Fibroblast of lung (primary cell): Measurements from ENCODE around the gene HEMK1. TPM values are rescaled to one million over a fixed set of nuclear protein-coding genes. Genes with fewer than 3 reads are reported as not detected.

Experiments
- DNase-seq, 2 donors: peaks; one replicate each; pipeline versions ENCODE4 v3.0.0 to v3.0.0-alpha.2; 2010; ENCODE audit warnings: low read depth in 2 of 2
- H2AFZ ChIP-seq: 2 replicates; pipeline ENCODE4 v1.5.1; 2012; ENCODE audit warnings: low read length, control low read depth, inconsistent platforms
- H3K27ac ChIP-seq: 2 replicates; pipeline ENCODE4 v1.5.1; 2011; ENCODE audit warnings: low read length, control low read depth; ENCODE audit not compliant: insufficient read depth
- H3K27me3 ChIP-seq: 2 replicates; pipeline ENCODE4 v1.5.1; 2011; ENCODE audit warnings: mild to moderate bottlenecking, low read length; ENCODE audit not compliant: control insufficient read depth, insufficient read depth
- H3K36me3 ChIP-seq: 2 replicates; pipeline ENCODE4 v1.5.1; 2011; ENCODE audit warnings: low read length; ENCODE audit not compliant: control insufficient read depth, insufficient read depth
- H3K4me1 ChIP-seq: 2 replicates; pipeline ENCODE4 v1.5.1; 2011; ENCODE audit warnings: low read length; ENCODE audit not compliant: control insufficient read depth, insufficient read depth; ENCODE audit errors: extremely low read depth
- H3K4me2 ChIP-seq: 2 replicates; pipeline ENCODE4 v1.5.1; 2011; ENCODE audit warnings: low read length, control low read depth; ENCODE audit not compliant: insufficient read depth; ENCODE audit errors: extremely low read depth
- H3K4me3 ChIP-seq, 4 experiments: fragments of 200-600 bp in 1 of 4; sonication (generic) in 1 of 4; replicated peaks in 1 of 4; 2 replicates each; pipeline ENCODE4 v1.5.1; 2011 to 2016; ENCODE audit warnings: low read length in 4 of 4, low read depth in 3 of 4, mild to moderate bottlenecking in 3 of 4, control low read depth in 2 of 4, inconsistent platforms in 1 of 4, mixed read lengths in 1 of 4; ENCODE audit not compliant: insufficient read depth in 1 of 4; ENCODE audit errors: control extremely low read depth in 1 of 4
- H3K79me2 ChIP-seq: 2 replicates; pipeline ENCODE4 v1.5.1; 2012; ENCODE audit warnings: mild to moderate bottlenecking, low read length, inconsistent platforms; ENCODE audit not compliant: control insufficient read depth, insufficient read depth
- H3K9ac ChIP-seq: 2 replicates; pipeline ENCODE4 v1.5.1; 2011; ENCODE audit warnings: mild to moderate bottlenecking, low read length, control low read depth; ENCODE audit not compliant: insufficient read depth
- H3K9me3 ChIP-seq: 2 replicates; pipeline ENCODE4 v1.5.1; 2012; ENCODE audit warnings: low read depth, low read length; ENCODE audit not compliant: control insufficient read depth, insufficient read depth
- H4K20me1 ChIP-seq: 2 replicates; pipeline ENCODE4 v1.5.1; 2011; ENCODE audit warnings: low read length; ENCODE audit not compliant: control insufficient read depth, insufficient read depth; ENCODE audit errors: extremely low read depth
- CTCF ChIP-seq, 2 donors: IDR thresholded peaks in 1 of 2; conservative IDR thresholded peaks in 1 of 2; 1 replicate in 1 of 2; 2 replicates in 1 of 2; pipeline ENCODE4 v1.5.1; 2011 to 2012; ENCODE audit warnings: low read length in 2 of 2, control low read depth in 1 of 2, inconsistent platforms in 1 of 2, low read depth in 1 of 2, mild to moderate bottlenecking in 1 of 2
- EZH2 ChIP-seq: IDR thresholded peaks from 2 replicates; pipeline ENCODE4 v1.5.1; 2012; ENCODE audit warnings: low read length, control low read depth, mild to moderate bottlenecking; ENCODE audit errors: missing control alignments
- polyA plus RNA-seq, 2 donors: library from polyadenylated mRNA; depleted of rRNA in 1 of 2; stranded (reverse) in 1 of 2; unstranded in 1 of 2; fragments of >200 nt; gene quantifications; 2 replicates each; pipeline ENCODE4 v1.2.1, GENCODE V29; 2011 to 2012; ENCODE audit warnings: missing spikeins in 1 of 2
- total RNA-seq: library from RNA; depleted of rRNA; stranded (reverse); fragments of >200 nt; gene quantifications from 2 replicates; pipeline ENCODE4 v1.2.1, GENCODE V29; 2014

Gene HEMK1
- total and polyA plus RNA-seq, 2 donors (not counting 1 experiment from before 2014, with no cell fraction given) = 8.4 to 12.7 TPM

- peaks cover 10% of the 10 kb centered on the region for H3K4me1 ChIP-seq
- H4K20me1 ChIP-seq = no peaks in the 10 kb centered on the region
- no peak overlapping the region for H3K27ac ChIP-seq
- TF ChIP-seq EZH2 = no peak
- TF ChIP-seq CTCF (conservative IDR thresholded peaks at IDR 0.05 in 1 of 2, IDR thresholded peaks at IDR 0.05 in 1 of 2; ENCODE audit: low read depth in 1 of 2, low read length in 2 of 2) = no peak
- no peak overlapping the region for H3K4me2 ChIP-seq
- H3K4me3 ChIP-seq = no peak overlapping the region
- no peaks in the 10 kb centered on the region for H3K36me3 ChIP-seq
- DNase-seq = no peak
- no peaks in the 10 kb centered on the region for H3K9me3 ChIP-seq
- H2AFZ ChIP-seq = no peak overlapping the region
- H3K79me2 ChIP-seq = no peaks in the 10 kb centered on the region
- H3K27me3 ChIP-seq = no peaks in the 10 kb centered on the region
- H3K9ac ChIP-seq = no peak overlapping the region
Measured at GRCh38 chr3:50642382-50642781, 73.1 kb downstream of the HEMK1 start.

GRCh38 chr3:50644561-50644960 lies 75.2 kb downstream of the HEMK1 start:
- Histone ChIP-seq H4K20me1 (no peaks in the 10 kb centered on the region), H3K4me2 (no peak overlapping the region), H2AFZ (no peak overlapping the region), H3K79me2 (no peaks in the 10 kb centered on the region), H3K4me1 (no peaks in the 10 kb centered on the region), H3K27ac (no peak overlapping the region), H3K36me3 (no peaks in the 10 kb centered on the region), H3K9ac (no peak overlapping the region), H3K4me3 (no peak overlapping the region), H3K9me3 (no peaks in the 10 kb centered on the region), H3K27me3 (no peaks in the 10 kb centered on the region)
- TF ChIP-seq EZH2 (no peak), CTCF (conservative IDR thresholded peaks at IDR 0.05 in 1 of 2, IDR thresholded peaks at IDR 0.05 in 1 of 2; ENCODE audit: low read depth in 1 of 2, low read length in 2 of 2) (no peak)
- DNase-seq = no peak

- Histone ChIP-seq H3K27ac (no peak overlapping the region), H2AFZ (no peak overlapping the region), H3K9me3 (no peaks in the 10 kb centered on the region), H3K4me3 (no peak overlapping the region), H3K4me1 (no peaks in the 10 kb centered on the region), H3K4me2 (no peak overlapping the region), H3K9ac (no peak overlapping the region), H3K36me3 (no peaks in the 10 kb centered on the region), H3K27me3 (no peaks in the 10 kb centered on the region), H3K79me2 (no peaks in the 10 kb centered on the region), H4K20me1 (no peaks in the 10 kb centered on the region)
- DNase-seq = no peak
- no peak for TF ChIP-seq EZH2
- no peak for TF ChIP-seq CTCF (conservative IDR thresholded peaks at IDR 0.05 in 1 of 2, IDR thresholded peaks at IDR 0.05 in 1 of 2; ENCODE audit: low read depth in 1 of 2, low read length in 2 of 2)
Measured at GRCh38 chr3:50645378-50645777, 76.1 kb downstream of the HEMK1 start.

Other genes with a start within 250 kb of the HEMK1 start
- 50.6 and 52.5 TPM in 2 replicates for gene HYAL2, start 246.8 kb upstream of the HEMK1 start, total RNA-seq
- 35.1 and 36.9 TPM in 2 replicates for gene HYAL2, start 246.8 kb upstream of the HEMK1 start, polyA plus RNA-seq
- 13.4 and 14.6 TPM in 2 replicates for gene TUSC2, start 241.3 kb upstream of the HEMK1 start, total RNA-seq
- 15.3 and 19.2 TPM in 2 replicates for gene TUSC2, start 241.3 kb upstream of the HEMK1 start, polyA plus RNA-seq
- gene RASSF1, start 228.7 kb upstream of the HEMK1 start, total RNA-seq = 24.1 and 32.4 TPM in 2 replicates
- gene RASSF1, start 228.7 kb upstream of the HEMK1 start, polyA plus RNA-seq = 33.3 and 41.7 TPM in 2 replicates
- 0.26 and 0.83 TPM in 2 replicates for gene ZMYND10, start 223.8 kb upstream of the HEMK1 start, total RNA-seq
- 0.32 and 0.93 TPM in 2 replicates for gene ZMYND10, start 223.8 kb upstream of the HEMK1 start, polyA plus RNA-seq
- 19.3 and 27.2 TPM in 2 replicates for gene NPRL2, start 218.7 kb upstream of the HEMK1 start, total RNA-seq
- gene NPRL2, start 218.7 kb upstream of the HEMK1 start, polyA plus RNA-seq = 21.4 and 26.2 TPM in 2 replicates
- 24.1 and 28.6 TPM in 2 replicates for gene CYB561D2, start 218.7 kb upstream of the HEMK1 start, total RNA-seq
- gene CYB561D2, start 218.7 kb upstream of the HEMK1 start, polyA plus RNA-seq = 16.4 and 16.7 TPM in 2 replicates
- 39.3 and 44.8 TPM in 2 replicates for gene TMEM115, start 210.0 kb upstream of the HEMK1 start, total RNA-seq
- 28.2 and 28.9 TPM in 2 replicates for gene TMEM115, start 210.0 kb upstream of the HEMK1 start, polyA plus RNA-seq
- gene CACNA2D2, start 65.9 kb upstream of the HEMK1 start, total RNA-seq = under 0.01 TPM in 1 of 2 replicates, not detected in the other
- gene CACNA2D2, start 65.9 kb upstream of the HEMK1 start, polyA plus RNA-seq = 0.02 and 0.06 TPM in 2 replicates
- gene C3orf18, start 1.8 kb upstream of the HEMK1 start, total RNA-seq = 14.1 and 25.8 TPM in 2 replicates
- 8.7 and 9.4 TPM in 2 replicates for gene C3orf18, start 1.8 kb upstream of the HEMK1 start, polyA plus RNA-seq
- gene CISH, start 42.3 kb downstream of the HEMK1 start, total RNA-seq = 0.99 and 1.0 TPM in 2 replicates
- 1.6 and 1.9 TPM in 2 replicates for gene CISH, start 42.3 kb downstream of the HEMK1 start, polyA plus RNA-seq
- gene MAPKAPK3, start 47.6 kb downstream of the HEMK1 start, total RNA-seq = 25.4 and 34.3 TPM in 2 replicates
- 38.4 and 44.6 TPM in 2 replicates for gene MAPKAPK3, start 47.6 kb downstream of the HEMK1 start, polyA plus RNA-seq
- 0.17 and 0.26 TPM in 2 replicates for gene DOCK3, start 105.4 kb downstream of the HEMK1 start, total RNA-seq
- 0.07 TPM in 2 replicates for gene DOCK3, start 105.4 kb downstream of the HEMK1 start, polyA plus RNA-seq